IMR-90 (cell line): ENCODE results near the gene PTS. TPM values are rescaled to one million over a fixed set of nuclear protein-coding genes. Genes with fewer than 3 reads are reported as not detected.

Experiments
- ATAC-seq: fragments of 200-7000 bp; cut with Tn5 transposase; 2 replicates; pipeline ENCODE4 v1.9.1; 2020; ENCODE audit warnings: low read depth, mild to moderate bottlenecking, moderate library complexity
- BruUV-seq: library from RNA; stranded (reverse); fragments of 400-500 nt; replicated peaks from 2 replicates; lab custom pipeline; 2021; lab: Mats Ljungman, UMichigan
- CTCF ChIA-PET: fragments of 300-600 bp; formaldehyde crosslinking; extraction: SDS; loops from one replicate; lab custom pipeline; 2021; ENCODE audit warnings: antibody characterized with exemption; lab: Yijun Ruan, JAX
- POLR2A ChIA-PET: fragments of 300-600 bp; sonication (Branson Sonifier 250); formaldehyde crosslinking; loops from one replicate; lab custom pipeline; 2022; ENCODE audit warnings: antibody characterized with exemption; ENCODE audit not compliant: unreplicated experiment; lab: Charles Lee
- DNase-seq: peaks from one replicate; pipeline ENCODE4 v3.0.0; 2013
- H2AFZ ChIP-seq: replicated peaks from 2 replicates; pipeline ENCODE3; 2013; ENCODE audit warnings: low read length, mild to moderate bottlenecking; ENCODE audit not compliant: poor library complexity
- H2AK5ac ChIP-seq: 2 replicates; pipeline ENCODE4 v1.6.1; 2013; ENCODE audit warnings: low read depth, low read length, inconsistent platforms
- H2AK9ac ChIP-seq: replicated peaks from 2 replicates; pipeline ENCODE3; 2013; ENCODE audit warnings: mild to moderate bottlenecking, low read depth, low read length, moderate library complexity; ENCODE audit not compliant: poor library complexity
- H2BK120ac ChIP-seq: 2 replicates; pipeline ENCODE4 v1.6.1; 2013; ENCODE audit warnings: low read depth, low read length, inconsistent platforms
- H2BK15ac ChIP-seq: 3 replicates; pipeline ENCODE4 v1.6.1; 2013; ENCODE audit warnings: low read depth, low read length, inconsistent platforms
- H2BK20ac ChIP-seq: 2 replicates; pipeline ENCODE4 v1.6.1; 2013; ENCODE audit warnings: low read depth, mild to moderate bottlenecking, inconsistent platforms, low read length, moderate library complexity
- H2BK5ac ChIP-seq: 2 replicates; pipeline ENCODE4 v1.6.1; 2013; ENCODE audit warnings: mild to moderate bottlenecking, low read depth, low read length, inconsistent platforms; ENCODE audit not compliant: poor library complexity, severe bottlenecking
- H3K14ac ChIP-seq: replicated peaks from 2 replicates; pipeline ENCODE4 v1.6.1; 2013; ENCODE audit warnings: low read depth, low read length, inconsistent platforms
- H3K18ac ChIP-seq: 2 replicates; pipeline ENCODE4 v1.6.1; 2013; ENCODE audit warnings: low read depth, low read length, control low read depth
- H3K23ac ChIP-seq: 2 replicates; pipeline ENCODE4 v1.6.1; 2013; ENCODE audit warnings: low read depth, low read length, inconsistent platforms
- H3K27ac ChIP-seq: 2 replicates; pipeline ENCODE4 v1.5.1; 2013; ENCODE audit warnings: mild to moderate bottlenecking, control low read depth, low read length; ENCODE audit not compliant: insufficient read depth
- H3K27me3 ChIP-seq: 2 replicates; pipeline ENCODE4 v1.6.1; 2013; ENCODE audit warnings: low read length; ENCODE audit not compliant: control insufficient read depth, insufficient read depth
- H3K36me3 ChIP-seq: 2 replicates; pipeline ENCODE4 v1.6.1; 2013; ENCODE audit warnings: low read length, mixed read lengths; ENCODE audit not compliant: control insufficient read depth, insufficient read depth
- H3K4ac ChIP-seq: 2 replicates; pipeline ENCODE4 v1.6.1; 2013; ENCODE audit warnings: low read depth, low read length, inconsistent platforms
- H3K4me1 ChIP-seq: 2 replicates; pipeline ENCODE4 v1.6.1; 2013; ENCODE audit warnings: low read length, mixed read lengths; ENCODE audit not compliant: control insufficient read depth, insufficient read depth
- H3K4me2 ChIP-seq: 2 replicates; pipeline ENCODE4 v1.6.1; 2013; ENCODE audit warnings: low read depth, mild to moderate bottlenecking, control low read depth, low read length, moderate library complexity
- H3K4me3 ChIP-seq: 2 replicates; pipeline ENCODE4 v1.5.1; 2013; ENCODE audit warnings: low read depth, mild to moderate bottlenecking, control low read depth, low read length, moderate library complexity; ENCODE audit not compliant: insufficient read depth
- H3K56ac ChIP-seq: 2 replicates; pipeline ENCODE4 v1.6.1; 2013; ENCODE audit warnings: low read length, inconsistent platforms; ENCODE audit not compliant: insufficient read depth; ENCODE audit errors: extremely low read depth
- H3K79me1 ChIP-seq, 2 experiments: 2 replicates each; pipeline ENCODE4 v1.6.1; 2013; ENCODE audit warnings: low read length in 2 of 2, inconsistent platforms in 1 of 2, low read depth in 1 of 2
- H3K9ac ChIP-seq: 2 replicates; pipeline ENCODE4 v1.6.1; 2013; ENCODE audit warnings: low read depth, low read length, control low read depth
- H3K9me1 ChIP-seq: 2 replicates; pipeline ENCODE4 v1.6.1; 2013; ENCODE audit warnings: low read length, inconsistent platforms; ENCODE audit not compliant: insufficient read depth
- H3K9me3 ChIP-seq: 2 replicates; pipeline ENCODE4 v1.6.1; 2013; ENCODE audit warnings: low read length; ENCODE audit not compliant: control insufficient read depth, insufficient read depth
- H4K20me1 ChIP-seq: 2 replicates; pipeline ENCODE4 v1.6.1; 2013; ENCODE audit warnings: low read length, inconsistent platforms; ENCODE audit not compliant: insufficient read depth
- H4K5ac ChIP-seq: 2 replicates; pipeline ENCODE4 v1.6.1; 2013; ENCODE audit warnings: mild to moderate bottlenecking, low read depth, low read length, control low read depth
- H4K8ac ChIP-seq, 2 experiments: 2 replicates each; pipeline ENCODE4 v1.6.1; 2013; ENCODE audit warnings: low read depth in 2 of 2, low read length in 2 of 2, control low read depth in 1 of 2, inconsistent platforms in 1 of 2
- H4K91ac ChIP-seq: 2 replicates; pipeline ENCODE4 v1.6.1; 2013; ENCODE audit warnings: low read depth, low read length, inconsistent platforms; ENCODE audit not compliant: insufficient read depth
- BHLHE40 ChIP-seq: fragments of 150-350 bp; IDR thresholded peaks from 2 replicates; pipeline ENCODE4 v1.6.1; 2016; ENCODE audit warnings: mild to moderate bottlenecking, low read depth, low read length
- CHD1 ChIP-seq: IDR thresholded peaks from 2 replicates; pipeline ENCODE4 v1.6.1; 2012; ENCODE audit warnings: low read depth, low read length, improper control_type of control experiment
- ELK1 ChIP-seq: fragments of 150-350 bp; IDR thresholded peaks from 2 replicates; pipeline ENCODE4 v1.6.1; 2016; ENCODE audit warnings: low read depth, mild to moderate bottlenecking, low read length, moderate library complexity, borderline replicate concordance
- FOS ChIP-seq: fragments of 150-350 bp; IDR thresholded peaks from 2 replicates; pipeline ENCODE4 v1.6.1; 2016; ENCODE audit warnings: low read depth, low read length
- MAFK ChIP-seq: IDR thresholded peaks from 2 replicates; pipeline ENCODE4 v1.6.1; 2012; ENCODE audit warnings: low read depth, low read length, improper control_type of control experiment
- RAD21 ChIP-seq: IDR thresholded peaks from 2 replicates; pipeline ENCODE4 v1.6.1; 2012; ENCODE audit warnings: low read length, improper control_type of control experiment
- RCOR1 ChIP-seq: IDR thresholded peaks from 2 replicates; pipeline ENCODE4 v1.6.1; 2012; ENCODE audit warnings: mild to moderate bottlenecking, low read length, improper control_type of control experiment; ENCODE audit not compliant: insufficient replicate concordance
- WGBS, 2 experiments: methylation state at CpG; one replicate each; pipeline versions ENCODE4 v1.1.5 to v1.1.7; 2013; ENCODE audit warnings: missing lambda C conversion rate in 2 of 2; ENCODE audit not compliant: insufficient read length in 1 of 2; ENCODE audit errors: extremely low coverage in 2 of 2; 5-methylcytosine and 5-hydroxymethylcytosine counted together
- dilution Hi-C: fragments of 300-500 bp; cut with HindIII; formaldehyde crosslinking; loops from one replicate; pipeline ENCODE4 v1.14.3; 2018; ENCODE audit warnings: low sequenced_read_pairs; ENCODE audit not compliant: unreplicated experiment
- in situ Hi-C: fragments of 300-500 bp; cut with MboI; formaldehyde crosslinking; loops from 3 replicates; pipeline ENCODE4 v1.14.3; 2019; ENCODE audit warnings: low sequenced_read_pairs, inconsistent platforms, mixed read lengths
- intact Hi-C: fragments of 100-400 bp; cut with micrococcal nuclease; formaldehyde crosslinking; loops from 2 replicates; pipeline ENCODE4 v1.10.0; 2022
- polyA plus RNA-seq, 3 experiments: library from polyadenylated mRNA; depleted of rRNA; stranded (reverse); fragments of >200 nt; gene quantifications; 2 replicates each; pipeline ENCODE4 v1.2.3, GENCODE V29; 2012; ENCODE audit warnings: low replicate concordance in 1 of 3
- total RNA-seq: library from RNA; depleted of rRNA; stranded (reverse); fragments of >200 nt; gene quantifications from 2 replicates; pipeline ENCODE4 v1.2.3, GENCODE V29; 2012

The PTS gene
- total and polyA plus RNA-seq, 2 of the 4 experiments (the other 2 are of a cell fraction), result 21.0 to 51.8 TPM

GRCh38 chr11:112225753-112226061 is 521 bp upstream of the PTS start:
- Histone ChIP-seq H3K14ac (peak overlapping the region; percentile 96), H2BK20ac (peak overlapping the region; percentile 38), H3K9me3 (no peaks in the 10 kb centered on the region), H4K91ac (peak overlapping the region; percentile 93), H3K18ac (peak overlapping the region; percentile 96; the same call in 1 of the 2 replicates), H4K5ac (peak overlapping the region; percentile 100), H3K4me2 (peak overlapping the region; percentile 98), H3K27me3 (no peaks in the 10 kb centered on the region), H4K8ac (peak overlapping the region; percentile 86 to 100), H3K9me1 (no peaks in the 10 kb centered on the region; the same call in 1 of the 2 replicates), H2BK5ac (peak overlapping the region; percentile 99), H3K27ac (peak overlapping the region; percentile 98), H3K23ac (peak overlapping the region; percentile 91), H2BK15ac (peak overlapping the region; percentile 99; the same call in 1 of the 3 replicates), H2AK5ac (peak overlapping the region; percentile 76), H2BK120ac (peak overlapping the region; percentile 77), H3K4me1 (peaks cover 16% of the 10 kb centered on the region), H3K79me1 (peaks cover 23 to 34% of the 10 kb centered on the region in 2 experiments), H2AFZ (peak overlapping the region; percentile 100), H3K9ac (peak overlapping the region; percentile 98), H2AK9ac (peak overlapping the region; percentile 99), H3K4me3 (peak overlapping the region; percentile 93), H3K4ac (peak overlapping the region; percentile 95), H4K20me1 (peaks cover 6% of the 10 kb centered on the region; the same call in 1 of the 2 replicates), H3K56ac (peak overlapping the region; percentile 94; the same call in 1 of the 2 replicates), H3K36me3 (peaks cover 4% of the 10 kb centered on the region; the same call in 1 of the 2 replicates)
- CTCF ChIA-PET, result interaction anchor here (1.1 kb wide), 1 partner anchor 53 kb away, joined by 4 read pairs; no protein-coding TSS in a partner anchor
- dilution Hi-C loops (no loop called here), in situ Hi-C loops (loop anchor here (10.0 kb wide), 2 partner anchors 139 to 1059 kb away; no protein-coding TSS in a partner anchor), intact Hi-C loops (loop anchor here (2.0 to 10.0 kb wide), 3 partner anchors 41 to 351 kb away; partner anchors contain the start of genes ALG9, CFAP68 and FDXACB1)
- no CpG with 5 or more reads among the region's 8 CpGs for WGBS, 2 experiments
- DNase-seq, result peak; percentile 71
- no TSS peak for BruUV-seq
- no peak for ATAC-seq
- POLR2A ChIA-PET, result no interaction called here
- TF ChIP-seq FOS, result peak; percentile 35; the same call in 1 of the 2 replicates
- no peak for TF ChIP-seq BHLHE40
- no peak for TF ChIP-seq MAFK
- TF ChIP-seq CHD1, result no peak
- no peak for TF ChIP-seq RCOR1
- TF ChIP-seq RAD21, result no peak
- no peak for TF ChIP-seq ELK1
